Activated T-cell treated with anti-CD3 and anti-CD28 coated beads, Interleukin-2, amount 50 U/mL, for 1 hour (primary cell): Measurements from ENCODE around the gene ASIC2.

Experiments
- DNase-seq: peaks from one replicate; pipeline ENCODE4 v3.0.0-alpha.2; 2020

ASIC2 gene

DNA sequence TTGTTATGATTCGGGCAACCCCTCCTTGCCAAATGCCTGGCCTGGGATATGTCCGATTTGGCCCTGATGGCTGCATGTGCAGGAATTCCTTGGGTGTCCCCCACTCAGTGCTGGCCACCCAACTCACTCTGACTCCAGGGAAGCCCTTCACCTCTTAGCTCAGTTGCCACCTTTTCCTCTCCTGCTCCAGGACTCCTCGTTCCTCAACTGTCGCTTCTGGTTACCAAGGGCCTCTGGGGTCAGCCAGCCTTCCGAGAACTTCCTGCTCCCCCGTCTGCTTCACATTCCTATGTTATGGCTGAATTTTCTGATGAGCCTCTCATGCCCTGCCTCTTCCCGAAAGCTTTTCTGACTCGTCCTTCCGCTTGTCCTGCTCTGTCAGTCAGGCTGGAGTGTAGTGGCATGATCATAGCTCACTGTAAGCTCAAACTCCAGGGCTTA is 237.9 kb downstream of the ASIC2 start:
- no peak for DNase-seq

DNA sequence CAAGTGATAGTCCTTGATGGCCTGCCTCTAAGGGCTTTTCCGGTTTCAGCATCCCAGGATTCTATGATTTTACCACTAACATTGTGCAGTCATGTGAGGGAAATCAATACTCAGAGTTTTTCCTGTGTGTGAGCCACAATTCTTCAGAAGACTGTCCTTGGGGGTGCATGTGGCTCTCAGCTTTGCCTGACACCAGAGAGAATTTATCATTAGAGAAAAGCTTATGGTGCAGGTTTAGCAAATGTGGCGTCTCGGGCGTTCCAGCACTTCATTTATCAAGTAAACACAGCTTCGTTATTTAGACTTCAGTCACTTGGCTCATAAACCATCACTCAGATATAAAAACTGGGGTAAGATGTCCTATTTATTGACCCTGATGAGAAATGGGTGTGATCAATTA is 238.7 kb downstream of the ASIC2 start:
- no peak for DNase-seq

DNA sequence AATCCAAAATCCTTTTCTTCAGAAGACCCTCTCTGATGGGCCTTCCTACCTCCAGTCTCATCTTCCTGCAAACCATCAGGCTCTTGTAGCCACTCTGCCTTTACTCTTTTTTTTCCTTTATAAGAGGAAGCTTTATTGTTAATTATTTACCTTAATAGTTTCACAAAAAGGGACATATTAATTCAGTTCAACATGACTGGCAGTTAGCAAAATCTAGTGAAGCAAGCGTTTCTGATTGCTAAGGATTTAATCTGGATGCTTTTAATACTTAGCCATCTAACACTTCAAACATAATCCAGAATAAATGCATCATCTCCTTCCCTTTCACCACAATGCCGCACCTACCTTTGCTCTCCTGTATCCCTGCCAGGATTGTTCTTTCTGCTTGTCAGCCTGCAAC is 239.4 kb downstream of the ASIC2 start:
- no peak for DNase-seq

DNA sequence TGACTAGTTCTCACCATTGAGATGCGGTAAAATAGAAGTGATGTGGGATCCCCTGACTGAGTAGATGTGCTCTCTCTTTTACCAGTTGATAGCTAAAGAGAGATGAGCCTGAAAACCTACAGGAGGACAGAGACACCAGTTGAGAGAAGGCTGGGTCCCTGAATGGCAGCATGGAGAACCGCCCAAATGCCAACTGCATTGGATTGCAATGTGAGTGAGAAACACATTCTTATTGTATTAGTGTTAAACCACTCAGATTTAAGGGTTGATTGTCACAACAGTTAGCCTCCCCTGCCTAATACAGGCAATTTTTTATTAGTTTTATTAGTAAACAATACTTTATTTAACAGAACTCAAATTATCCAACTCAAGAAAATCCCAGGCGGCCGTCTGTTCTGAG is 240.2 kb downstream of the ASIC2 start:
- DNase-seq, result no peak

DNA sequence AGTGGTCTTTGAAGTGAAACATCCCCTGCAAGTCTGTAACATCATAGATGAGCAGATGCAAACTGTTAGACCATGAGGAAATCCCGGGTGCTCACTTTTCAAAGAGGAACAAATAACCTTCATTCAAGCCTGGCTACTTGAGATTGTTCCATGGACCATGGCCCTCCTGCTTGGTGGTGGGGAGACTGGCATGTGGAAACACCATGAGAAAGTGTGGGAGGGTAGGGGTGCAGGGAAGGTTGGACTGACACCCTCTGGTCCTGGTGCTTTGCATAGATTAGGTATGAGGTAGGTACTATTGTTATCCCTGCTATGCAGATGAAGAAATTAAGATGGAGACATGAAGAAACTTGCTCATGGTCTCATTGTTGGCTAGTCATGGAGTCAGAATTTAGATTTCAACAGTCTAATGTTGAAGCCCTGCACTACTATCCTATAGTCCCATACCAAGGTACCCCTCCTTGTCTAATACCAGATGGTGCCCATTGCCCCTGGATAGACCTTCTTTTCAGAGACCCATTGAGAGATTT is 242.4 kb downstream of the ASIC2 start:
- DNase-seq, result no peak

DNA sequence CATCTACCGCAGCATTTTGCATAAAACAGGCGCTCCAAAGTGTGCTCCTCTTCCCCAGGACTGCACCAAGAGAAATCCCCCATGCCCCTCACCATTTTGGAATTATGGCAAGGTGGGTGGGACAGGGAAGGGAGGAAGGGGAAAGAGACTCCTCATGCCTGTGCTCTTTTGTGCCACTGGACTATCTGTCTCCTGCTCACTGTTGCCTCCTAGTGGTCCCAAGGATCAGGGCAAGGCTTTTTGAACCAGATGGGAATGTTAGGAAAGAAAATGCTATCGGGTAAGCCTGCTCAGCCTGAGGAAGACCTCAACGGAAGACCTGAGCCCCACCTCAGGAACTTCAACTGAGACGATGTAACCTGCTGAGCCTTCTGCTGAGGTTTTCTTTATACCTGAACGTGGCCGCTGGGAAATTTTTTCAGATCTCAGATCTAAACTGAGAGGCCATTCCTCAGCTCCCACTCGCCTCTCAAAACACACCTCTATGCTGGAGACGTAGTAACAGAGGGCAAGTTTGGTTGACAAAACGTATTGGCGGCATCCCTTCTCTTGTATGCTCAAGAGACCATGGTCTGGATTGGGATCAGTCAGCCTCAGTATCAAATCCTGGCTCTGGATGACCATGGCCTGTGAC is 243.2 kb downstream of the ASIC2 start:
- peak; percentile 24 for DNase-seq

DNA sequence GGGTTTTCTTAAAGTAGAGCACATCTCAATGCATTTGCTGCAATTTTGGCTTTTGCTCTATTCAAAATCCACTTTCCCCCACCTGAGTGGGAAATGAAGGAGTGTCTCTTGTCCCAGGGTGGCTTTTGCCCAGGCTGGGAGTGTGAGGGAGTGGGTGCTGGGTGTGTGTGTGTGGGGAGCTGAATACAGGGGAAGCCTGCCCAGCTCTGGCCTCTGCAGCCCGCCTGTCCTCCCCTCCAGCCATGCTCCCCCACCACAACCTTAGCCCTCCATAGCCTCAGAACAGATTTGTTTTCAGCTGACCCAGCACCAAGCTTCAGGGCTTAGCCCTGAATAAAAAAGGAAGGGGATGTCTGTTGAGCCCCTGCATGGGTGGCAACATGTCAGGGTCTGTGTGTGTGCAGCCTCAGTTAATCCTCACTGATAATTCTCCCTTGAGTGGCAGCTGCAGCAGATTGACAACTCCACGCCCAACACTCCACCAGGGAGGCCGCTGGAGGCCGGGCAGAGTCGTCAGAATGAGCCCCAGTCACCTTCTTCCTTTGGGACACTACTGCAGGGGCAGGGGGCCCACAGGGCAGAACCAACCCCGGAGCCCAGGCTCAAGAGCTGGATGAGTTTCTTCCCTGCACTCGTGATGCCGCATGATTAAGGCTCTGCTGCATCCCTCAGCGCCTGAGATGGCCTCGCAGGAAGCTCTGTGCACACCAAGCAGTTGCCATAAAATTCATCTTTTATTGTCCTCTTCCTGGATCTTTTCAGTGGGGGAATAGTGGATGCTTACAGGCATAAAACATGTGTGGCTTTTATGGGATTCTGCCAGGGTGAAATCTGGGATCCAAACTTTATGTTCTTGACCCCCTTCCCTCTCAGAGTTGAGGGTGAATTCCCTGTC is 246.5 kb downstream of the ASIC2 start:
- no peak for DNase-seq

DNA sequence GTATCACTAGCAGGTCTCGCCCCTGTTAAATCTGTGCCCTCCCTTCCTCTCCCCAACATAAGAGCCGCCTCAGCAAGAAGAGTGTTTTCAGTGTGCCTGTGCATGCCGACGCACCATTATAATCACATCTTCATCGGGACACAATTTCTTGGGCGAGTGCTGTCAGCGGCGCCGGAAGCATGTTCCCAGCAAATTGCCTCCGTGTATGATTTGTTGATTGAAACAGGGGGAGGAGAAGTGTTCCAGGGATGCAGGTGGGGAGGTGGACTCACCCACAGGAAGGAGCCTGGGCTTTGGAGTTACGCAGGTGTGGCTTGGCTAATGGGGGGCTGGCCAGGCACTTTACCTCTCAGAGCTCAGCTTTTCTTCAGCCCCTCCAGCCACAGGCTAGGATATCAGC is 247.9 kb downstream of the ASIC2 start:
- no peak for DNase-seq

DNA sequence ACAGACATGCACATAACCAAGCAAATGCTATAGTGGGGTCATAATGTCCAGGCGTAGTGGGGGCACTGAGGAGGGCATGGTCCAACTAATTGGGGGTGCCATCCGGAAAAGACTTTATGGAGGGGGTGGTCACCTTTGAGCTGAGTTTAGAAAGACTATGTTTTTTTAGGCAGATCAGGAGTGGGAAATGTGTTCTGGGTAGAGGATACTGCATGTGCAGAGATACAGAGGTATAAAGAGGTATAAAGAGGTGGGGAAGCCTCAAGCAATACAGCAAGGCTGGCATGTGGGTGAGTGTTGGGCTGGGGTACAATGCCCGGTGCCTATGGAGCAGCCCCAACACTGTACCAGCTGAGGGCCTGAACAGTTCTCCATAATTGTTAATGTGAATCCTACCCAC is 248.3 kb downstream of the ASIC2 start:
- DNase-seq, result no peak

DNA sequence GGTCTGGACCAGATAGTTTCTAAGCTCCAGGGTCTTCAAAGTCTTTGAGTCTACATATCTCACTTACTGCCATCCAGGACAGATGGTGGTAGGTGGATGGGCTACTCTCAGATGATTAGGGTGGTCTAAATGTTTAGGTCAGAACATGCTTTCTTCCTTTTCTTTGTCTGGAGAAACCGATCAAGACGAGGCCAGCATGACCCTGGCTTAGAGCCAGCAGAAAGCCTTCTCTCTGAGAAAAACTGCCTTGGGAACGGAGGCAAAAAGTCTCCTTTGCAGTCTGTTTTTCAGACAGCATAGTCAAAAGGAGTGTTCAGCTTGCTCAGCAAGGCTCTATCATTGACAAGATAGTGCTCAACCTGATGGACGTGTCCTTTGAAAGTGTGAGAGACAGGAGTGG is 252.6 kb downstream of the ASIC2 start:
- no peak for DNase-seq

DNA sequence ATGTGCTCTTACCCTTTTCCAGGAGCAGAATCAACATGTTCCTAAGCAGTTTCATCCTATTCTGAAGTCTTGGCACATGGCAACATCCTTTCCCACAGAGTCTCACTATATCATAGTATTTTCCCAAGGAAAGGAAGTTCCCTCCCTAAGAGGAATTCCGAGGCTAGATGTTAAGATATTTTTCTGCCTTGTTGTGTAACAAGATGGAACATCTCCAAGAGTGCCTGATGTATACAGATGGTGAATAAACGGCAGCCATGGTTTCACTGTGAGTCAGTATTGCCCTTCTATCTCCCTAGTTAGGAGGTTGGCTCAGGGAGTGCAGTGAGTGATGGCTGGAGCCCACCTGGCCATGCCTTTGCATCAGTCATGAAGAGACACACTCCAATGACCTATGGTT is 253.2 kb downstream of the ASIC2 start:
- DNase-seq, result no peak

DNA sequence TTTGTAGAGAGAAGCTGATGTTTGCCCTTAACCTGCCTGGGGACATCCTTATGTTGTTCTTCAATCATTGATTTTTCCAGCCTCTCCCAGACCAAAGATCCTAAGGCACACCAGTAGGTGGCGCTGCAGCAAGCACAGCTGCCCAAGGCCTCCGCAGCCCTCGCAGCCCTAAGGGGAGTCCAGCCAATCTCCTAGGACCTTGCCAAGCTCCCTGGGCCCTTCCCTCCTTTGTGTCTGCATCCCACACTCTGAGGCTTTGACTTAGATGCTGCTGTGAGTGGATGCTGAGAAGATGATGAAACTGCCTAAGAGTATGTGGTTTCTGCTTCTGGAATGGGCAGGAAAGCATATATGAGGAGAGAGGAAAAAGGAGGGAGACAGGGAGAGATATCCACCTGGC is 254.4 kb downstream of the ASIC2 start:
- DNase-seq, result no peak

DNA sequence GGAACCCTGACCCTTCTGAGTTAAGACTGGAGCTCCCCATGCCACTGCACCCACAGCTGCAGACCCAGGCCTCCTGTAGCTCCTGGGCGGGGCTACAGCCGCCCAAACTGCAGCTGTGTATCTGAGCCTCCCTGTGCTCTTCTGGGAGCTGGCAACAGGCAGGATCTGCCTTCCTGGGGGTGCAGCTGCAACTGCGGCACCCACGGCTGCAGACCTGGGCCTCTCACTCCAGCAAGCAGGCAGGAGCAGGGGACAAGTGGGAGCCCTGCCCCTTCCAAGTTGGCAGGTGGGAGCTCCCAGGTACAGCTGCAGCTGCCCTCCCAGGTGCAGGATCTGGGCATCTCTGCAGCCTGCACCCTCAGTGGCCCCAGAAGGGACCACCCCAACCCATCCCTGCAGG is 259.9 kb downstream of the ASIC2 start:
- no peak for DNase-seq

DNA sequence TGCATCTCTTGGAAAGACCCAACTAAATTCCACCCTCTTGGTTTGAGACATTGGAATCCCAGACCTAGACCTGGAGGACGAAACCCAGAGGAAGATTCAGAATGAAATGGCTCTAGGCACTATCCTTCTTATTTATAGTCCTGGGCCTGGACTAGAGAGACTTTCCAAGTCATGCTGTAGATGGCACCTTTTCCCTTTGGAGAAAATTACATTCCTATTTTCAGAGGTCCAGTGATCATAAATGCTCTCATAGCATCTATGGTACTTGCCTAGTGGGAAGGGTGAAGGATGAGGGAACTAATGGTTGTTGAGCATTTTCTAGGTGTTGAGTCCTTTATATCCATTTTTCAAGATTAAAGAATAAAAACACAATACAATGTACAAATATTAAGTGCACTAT is 264.3 kb downstream of the ASIC2 start:
- DNase-seq, result no peak

DNA sequence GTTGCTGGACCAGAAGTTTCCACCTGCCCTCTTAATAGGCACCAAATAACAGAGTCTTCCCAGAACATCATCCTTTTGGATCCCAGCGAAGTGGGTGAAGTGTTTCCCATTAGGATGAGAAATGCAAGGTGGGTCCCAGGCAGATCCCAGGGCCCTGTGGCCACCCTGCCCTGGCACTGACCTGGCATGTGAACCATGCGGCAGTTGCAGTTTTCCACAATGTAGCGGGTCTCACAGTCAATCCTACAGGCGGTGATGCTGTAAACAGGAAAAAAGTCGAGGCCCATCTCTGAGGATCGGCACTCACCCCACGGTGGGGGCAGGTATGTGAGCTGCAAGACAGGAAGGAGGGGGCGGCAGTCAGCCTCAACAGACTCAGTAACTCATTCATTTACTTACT is 265.0 kb downstream of the ASIC2 start:
- no peak for DNase-seq

DNA sequence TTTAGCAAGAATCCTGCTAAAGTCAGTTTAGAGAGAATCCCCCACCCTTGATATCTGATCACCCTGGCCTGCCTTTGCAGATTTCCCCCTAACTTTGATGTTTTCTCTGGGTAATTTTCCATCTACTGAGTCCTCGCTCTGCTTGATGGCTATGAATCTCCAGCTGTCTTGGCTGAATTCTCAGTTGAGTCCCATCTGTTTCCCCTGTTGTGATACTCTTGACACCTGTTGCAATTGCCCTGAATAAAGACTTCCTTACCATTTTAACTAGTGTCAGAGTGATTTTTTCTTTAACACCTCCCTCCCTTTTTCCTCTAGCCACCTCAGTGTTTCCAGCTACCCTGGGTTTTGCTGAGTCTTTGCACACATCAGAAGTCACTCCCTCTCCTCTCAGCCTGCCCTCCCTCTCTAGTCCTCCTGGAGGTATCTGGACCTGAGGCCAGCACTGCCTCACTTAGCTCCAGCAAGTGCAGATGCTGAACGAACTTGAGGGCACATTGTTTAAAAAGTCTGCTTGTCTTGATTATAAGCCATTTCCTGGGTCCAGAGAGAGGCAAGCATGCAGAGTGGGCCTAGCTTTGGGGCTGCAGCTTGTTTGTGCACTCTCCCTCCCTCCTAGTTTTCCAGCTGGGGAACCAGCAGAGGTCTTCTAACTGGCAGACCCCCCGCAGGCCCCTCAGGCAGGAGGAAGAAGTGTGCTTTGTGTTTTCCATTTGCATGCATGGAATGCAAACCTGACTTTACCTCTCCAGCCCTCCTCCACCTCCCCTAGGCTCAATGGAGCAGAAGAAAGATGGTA is 268.2 kb downstream of the ASIC2 start:
- no peak for DNase-seq

DNA sequence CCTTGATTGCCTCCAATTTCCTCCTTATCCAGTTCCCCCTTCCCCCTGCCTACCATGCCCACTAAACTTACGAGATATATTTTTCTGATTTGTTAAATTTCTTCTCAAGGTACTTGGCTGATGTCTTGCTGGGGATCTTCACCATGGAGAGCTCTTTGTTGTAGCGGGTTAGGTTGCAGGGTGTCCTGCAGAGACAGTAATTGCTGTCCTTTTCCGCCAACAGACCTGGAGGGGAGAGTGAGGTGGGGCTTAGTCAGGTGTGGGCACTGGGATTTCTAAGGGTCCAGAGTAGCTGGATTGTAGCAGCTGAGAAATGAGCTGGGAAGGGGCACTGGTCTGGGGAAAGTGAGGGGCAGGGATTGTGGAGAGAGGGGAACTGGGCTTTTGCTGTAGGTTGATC is 269.3 kb downstream of the ASIC2 start:
- no peak for DNase-seq

DNA sequence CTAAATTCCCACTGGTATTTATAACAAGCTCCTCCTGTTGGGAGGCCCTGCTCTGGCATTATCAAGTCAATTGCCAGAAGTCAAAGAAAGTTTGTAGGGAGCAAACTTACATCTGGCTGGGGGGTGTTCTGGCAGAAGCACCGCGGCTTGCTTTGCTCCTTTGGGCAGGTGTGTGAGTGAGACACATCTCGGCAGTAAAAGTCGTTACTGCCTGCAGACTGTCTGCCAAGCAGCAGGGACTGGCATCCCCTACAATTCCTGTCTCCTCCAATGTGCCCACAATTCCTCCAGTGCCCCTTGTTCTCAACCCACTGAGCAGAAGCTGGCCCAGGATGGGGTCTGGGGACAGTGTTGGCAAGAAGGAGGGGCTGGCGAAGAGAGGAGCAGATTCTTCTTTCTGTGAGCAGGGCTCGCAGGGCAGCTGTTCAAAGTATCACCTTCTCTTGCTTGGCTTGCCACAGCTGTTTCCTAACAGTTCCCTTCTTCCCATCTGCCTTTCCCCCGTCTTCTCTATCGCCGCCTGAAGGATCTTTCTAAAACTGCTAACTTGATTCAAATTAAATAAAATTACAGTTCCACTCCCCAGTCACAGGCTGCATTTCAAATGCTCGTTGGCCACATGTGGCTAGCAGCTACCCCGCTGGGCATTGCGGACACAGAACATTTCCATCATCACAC is 271.2 kb downstream of the ASIC2 start:
- DNase-seq, result no peak

DNA sequence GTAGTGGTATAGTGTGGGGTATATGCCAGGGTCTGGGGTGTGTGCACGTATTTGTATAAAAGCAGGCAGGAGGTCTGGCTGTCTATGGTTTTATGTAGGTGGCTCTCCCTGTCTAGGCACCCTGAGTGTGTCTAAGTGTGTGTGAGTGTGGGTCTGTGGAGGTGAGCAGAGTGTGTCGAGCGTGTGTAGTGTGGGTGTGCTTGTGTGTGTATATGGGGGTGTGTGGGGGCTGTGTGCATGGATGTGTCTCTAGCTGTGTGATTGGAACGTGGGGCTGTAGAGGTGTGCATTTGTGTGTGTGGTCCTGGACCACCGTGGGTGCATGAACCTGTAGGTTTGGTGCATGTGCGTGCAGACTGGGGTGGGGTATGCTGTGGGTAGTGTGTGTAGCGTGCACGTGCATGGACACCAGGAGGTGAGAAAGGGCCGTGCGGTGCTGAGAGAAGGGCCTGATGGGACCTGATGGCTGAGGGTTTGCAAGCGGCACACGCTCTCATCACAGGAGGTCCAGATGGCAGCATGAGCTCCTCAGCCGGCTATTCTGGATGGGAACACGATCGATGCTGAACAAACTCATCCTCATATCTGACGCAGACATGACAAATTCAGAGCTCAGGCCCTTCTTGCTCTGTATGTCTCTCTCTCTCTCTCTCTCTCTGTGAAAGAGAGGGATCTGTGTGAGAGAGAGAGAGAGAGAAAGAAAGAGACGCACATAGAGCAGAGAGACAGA is 273.8 kb downstream of the ASIC2 start:
- no peak for DNase-seq

DNA sequence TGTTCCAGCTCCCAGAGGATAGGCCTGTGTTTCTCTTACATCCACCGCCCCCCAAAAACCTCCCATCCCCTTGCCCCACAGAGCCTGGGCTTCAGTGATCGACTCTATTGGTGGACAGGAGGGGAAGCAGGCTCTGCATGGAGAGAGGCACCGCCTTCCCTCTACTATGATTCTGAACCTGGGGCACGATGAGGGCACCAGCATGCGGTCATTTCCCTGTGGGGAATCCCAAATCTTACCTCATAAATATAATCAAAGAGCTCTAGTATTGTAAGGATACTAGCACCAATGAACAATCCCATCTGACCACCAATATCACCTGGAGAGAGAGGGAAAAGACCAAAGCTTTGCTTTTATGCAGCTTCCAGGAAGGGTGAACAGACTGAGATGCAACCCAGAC is 275.7 kb downstream of the ASIC2 start:
- DNase-seq, result no peak

DNA sequence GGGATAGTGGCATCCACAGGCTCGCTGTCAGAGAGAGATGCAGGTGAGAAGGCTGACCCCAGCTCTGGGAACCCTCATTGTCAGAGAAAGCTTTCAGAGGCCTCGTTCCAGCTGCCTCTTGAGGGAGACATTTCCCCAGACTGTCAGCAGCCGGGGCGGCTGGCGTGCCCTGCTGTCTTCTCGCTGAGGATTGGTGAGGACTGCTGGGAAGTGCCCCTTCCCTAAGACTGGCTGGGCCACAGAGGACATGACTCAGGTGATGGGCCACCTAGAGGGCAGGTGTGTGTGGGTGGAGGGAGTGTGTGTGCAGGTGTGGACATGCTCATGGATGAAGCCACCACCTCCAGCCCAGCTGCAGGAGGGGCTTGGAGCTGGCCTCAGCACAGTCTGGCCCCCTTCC is 276.2 kb downstream of the ASIC2 start:
- no peak for DNase-seq

DNA sequence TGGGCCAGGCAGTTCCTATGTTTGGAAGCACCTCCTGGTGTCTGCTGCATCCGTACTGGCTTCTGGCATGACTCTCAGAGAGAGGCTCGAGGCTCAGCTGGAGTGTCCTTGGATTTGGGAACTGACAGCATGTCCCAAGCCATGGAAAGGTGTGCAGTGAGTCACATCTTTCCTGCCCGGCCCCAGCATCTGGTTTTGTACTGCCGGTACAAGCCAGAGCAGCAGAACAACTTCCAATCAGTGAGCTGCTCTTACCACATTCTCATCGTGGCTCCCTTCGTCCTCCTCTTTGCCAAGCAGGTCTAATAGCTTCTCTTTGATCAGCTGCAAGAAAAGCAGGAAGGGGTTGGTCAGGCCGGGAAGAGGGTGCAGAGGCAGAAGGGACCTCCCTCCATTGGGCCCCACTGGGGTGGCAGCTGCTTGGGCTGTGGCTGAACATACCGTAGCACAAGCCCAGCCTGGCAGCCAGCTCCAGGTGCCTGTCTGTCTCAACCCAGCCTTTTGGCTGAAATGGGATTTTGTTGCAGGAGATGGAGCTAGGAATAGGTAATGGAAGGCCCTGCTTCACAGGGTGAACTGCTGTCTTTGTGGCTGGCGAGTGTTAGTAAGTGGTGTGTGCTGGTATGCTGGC is 277.3 kb downstream of the ASIC2 start:
- DNase-seq, result no peak
